ENCODE results near the gene TXNRD2.

TXNRD2 gene

DNA sequence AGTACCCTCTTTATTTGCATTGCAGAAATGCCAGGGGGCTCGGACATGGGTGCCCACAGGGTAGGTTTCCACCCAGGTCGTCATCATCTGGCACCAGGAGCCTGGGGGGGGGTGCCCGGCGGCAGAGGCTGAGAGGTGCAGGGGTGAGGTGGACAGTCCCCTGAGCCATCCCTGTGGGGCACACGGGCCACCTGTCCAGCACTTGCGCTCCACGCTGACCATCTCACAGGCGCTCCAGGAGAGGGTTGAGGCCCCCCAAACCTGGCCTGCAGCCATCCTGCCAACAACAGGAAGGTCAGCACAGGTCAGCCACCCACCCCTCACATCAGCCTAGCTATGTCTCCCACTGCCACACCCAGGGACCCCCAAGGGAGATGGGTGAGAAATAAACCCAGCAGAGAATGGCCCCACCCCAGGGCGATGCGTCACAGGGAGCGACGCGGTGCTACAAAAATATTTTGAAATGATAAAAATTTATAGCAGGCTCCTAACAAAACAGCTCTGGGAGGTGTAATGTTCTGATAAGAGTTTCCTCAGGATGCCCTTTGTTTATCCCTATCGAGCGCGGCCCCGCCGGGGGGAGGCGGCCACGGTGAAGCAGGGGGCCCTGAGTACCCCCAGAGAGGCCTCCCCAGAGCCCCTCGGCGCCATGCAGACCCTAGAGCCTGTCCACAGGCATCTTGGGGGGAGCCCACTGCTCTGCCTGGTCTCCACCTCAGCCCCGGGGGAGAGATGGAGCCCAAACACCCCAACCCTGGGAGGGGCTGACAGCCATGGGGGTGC lies 65.9 kb downstream of the TXNRD2 start:
- Histone ChIP-seq H2BK5ac (ENCODE audit: low read length) (peak overlapping the region; percentile 29), H2BK120ac (ENCODE audit: low read depth, low read length) (peak overlapping the region; percentile 61), H2AK5ac (ENCODE audit: low read depth, low read length) (peak overlapping the region; percentile 99), H3K4me3 (ENCODE audit: low read length in 2 of 2) (no peak overlapping the region), H3K18ac (ENCODE audit: low read length) (peak overlapping the region; percentile 90), H4K8ac (ENCODE audit: low read depth, low read length) (no peak overlapping the region), H3K4me1 (ENCODE audit: control insufficient read depth in 2 of 2, insufficient read depth in 1 of 2, low read depth in 1 of 2, low read length in 2 of 2) (peaks cover 29 to 43% of the 10 kb centered on the region in 2 donors), H3K4ac (ENCODE audit: low read length) (no peak overlapping the region), H3K4me2 (ENCODE audit: insufficient read depth, low read length, poor library complexity, severe bottlenecking) (peak overlapping the region; percentile 4), H4K91ac (ENCODE audit: low read depth, low read length, poor library complexity) (no peak overlapping the region), H3K36me3 (replicated peaks in 1 of 2; ENCODE audit: control insufficient read depth in 2 of 2, insufficient read depth in 2 of 2, low read length in 2 of 2) (peaks cover 0 to 3% of the 10 kb centered on the region in 2 donors), H2BK15ac (ENCODE audit: low read length) (peak overlapping the region; percentile 79), H3K79me1 (ENCODE audit: low read depth, low read length) (peaks cover 15% of the 10 kb centered on the region), H3K23ac (ENCODE audit: low read depth, low read length, poor library complexity) (peak overlapping the region; percentile 85), H3K27me3 (ENCODE audit: control insufficient read depth in 3 of 3, insufficient read depth in 3 of 3, low read depth in 1 of 3, low read length in 3 of 3) (no peaks in the 10 kb centered on the region), H3K9me3 (replicated peaks in 1 of 2; ENCODE audit: control insufficient read depth in 2 of 2, insufficient read depth in 1 of 2, low read depth in 1 of 2, low read length in 2 of 2) (no peaks in the 10 kb centered on the region), H3K9ac (ENCODE audit: low read depth, low read length, poor library complexity) (no peak overlapping the region), H2AFZ (ENCODE audit: low read length) (peak overlapping the region; percentile 88), H3K14ac (ENCODE audit: low read length) (peak overlapping the region; percentile 71), H2BK12ac (ENCODE audit: low read length) (peak overlapping the region; percentile 90), H3K27ac (replicated peaks; ENCODE audit: low read length) (no peak overlapping the region)
- WGBS, 2 donors (ENCODE audit: extremely low coverage in 2 of 2, insufficient read length in 2 of 2, insufficient replicate concordance in 1 of 2) = no CpG with 5 or more reads among the region's 23 CpGs
- no peak for DNase-seq (ENCODE audit: low spot score)

DNA sequence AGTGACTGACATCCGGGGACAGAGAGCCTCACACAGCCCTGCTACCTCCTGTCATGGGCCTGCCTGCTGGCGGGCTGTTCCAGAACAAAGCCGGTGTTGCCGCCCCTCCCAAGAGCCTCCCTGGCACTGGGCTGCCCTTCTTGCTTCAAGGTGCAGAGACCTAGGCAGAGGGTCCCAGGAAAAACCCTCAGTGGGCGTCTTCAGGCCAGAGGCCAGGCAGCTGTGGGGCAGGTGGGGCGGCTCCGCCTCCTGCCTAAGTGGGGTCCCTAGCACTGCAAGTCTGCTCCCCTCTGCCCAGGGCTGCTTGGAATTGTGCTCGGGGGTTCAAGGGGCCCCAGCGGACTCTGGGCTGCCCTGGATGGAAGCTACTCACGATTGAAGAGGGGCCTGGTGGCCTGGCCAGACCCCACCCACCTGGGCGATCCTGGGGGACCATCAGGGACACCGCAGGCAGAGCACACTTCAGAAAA lies 66.5 kb downstream of the TXNRD2 start:
- H2BK15ac ChIP-seq (ENCODE audit: low read length) = peak overlapping the region; percentile 79
- peak overlapping the region; percentile 90 for H3K18ac ChIP-seq (ENCODE audit: low read length)
- DNase-seq (ENCODE audit: low spot score) = no peak
- H2BK120ac ChIP-seq (ENCODE audit: low read depth, low read length) = no peak overlapping the region
- no peak overlapping the region for H3K4ac ChIP-seq (ENCODE audit: low read length)
- peak overlapping the region; percentile 29 for H2BK5ac ChIP-seq (ENCODE audit: low read length)
- H4K8ac ChIP-seq (ENCODE audit: low read depth, low read length) = no peak overlapping the region
- no peak overlapping the region for H2BK12ac ChIP-seq (ENCODE audit: low read length)
- H3K36me3 ChIP-seq (replicated peaks in 1 of 2; ENCODE audit: control insufficient read depth in 2 of 2, insufficient read depth in 2 of 2, low read length in 2 of 2) = peaks cover 0 to 3% of the 10 kb centered on the region in 2 donors
- H4K91ac ChIP-seq (ENCODE audit: low read depth, low read length, poor library complexity) = no peak overlapping the region
- peak overlapping the region; percentile 99 for H2AK5ac ChIP-seq (ENCODE audit: low read depth, low read length)
- no peak overlapping the region for H3K4me3 ChIP-seq (ENCODE audit: low read length in 2 of 2)
- no peak overlapping the region for H3K9ac ChIP-seq (ENCODE audit: low read depth, low read length, poor library complexity)
- H3K4me1 ChIP-seq (ENCODE audit: control insufficient read depth in 2 of 2, insufficient read depth in 1 of 2, low read depth in 1 of 2, low read length in 2 of 2) = peaks cover 23 to 37% of the 10 kb centered on the region in 2 donors
- no CpG with 5 or more reads among the region's 12 CpGs for WGBS, 2 donors (ENCODE audit: extremely low coverage in 2 of 2, insufficient read length in 2 of 2, insufficient replicate concordance in 1 of 2)
- no peaks in the 10 kb centered on the region for H3K9me3 ChIP-seq (replicated peaks in 1 of 2; ENCODE audit: control insufficient read depth in 2 of 2, insufficient read depth in 1 of 2, low read depth in 1 of 2, low read length in 2 of 2)
- H3K27me3 ChIP-seq (ENCODE audit: control insufficient read depth in 3 of 3, insufficient read depth in 3 of 3, low read depth in 1 of 3, low read length in 3 of 3) = no peaks in the 10 kb centered on the region
- peak overlapping the region; percentile 26 for H3K27ac ChIP-seq (replicated peaks; ENCODE audit: low read length)
- peak overlapping the region; percentile 71 for H3K14ac ChIP-seq (ENCODE audit: low read length)
- H3K23ac ChIP-seq (ENCODE audit: low read depth, low read length, poor library complexity) = peak overlapping the region; percentile 85
- H2AFZ ChIP-seq (ENCODE audit: low read length) = peak overlapping the region; percentile 88
- peaks cover 15% of the 10 kb centered on the region for H3K79me1 ChIP-seq (ENCODE audit: low read depth, low read length)
- peak overlapping the region; percentile 11 for H3K4me2 ChIP-seq (ENCODE audit: insufficient read depth, low read length, poor library complexity, severe bottlenecking)

DNA sequence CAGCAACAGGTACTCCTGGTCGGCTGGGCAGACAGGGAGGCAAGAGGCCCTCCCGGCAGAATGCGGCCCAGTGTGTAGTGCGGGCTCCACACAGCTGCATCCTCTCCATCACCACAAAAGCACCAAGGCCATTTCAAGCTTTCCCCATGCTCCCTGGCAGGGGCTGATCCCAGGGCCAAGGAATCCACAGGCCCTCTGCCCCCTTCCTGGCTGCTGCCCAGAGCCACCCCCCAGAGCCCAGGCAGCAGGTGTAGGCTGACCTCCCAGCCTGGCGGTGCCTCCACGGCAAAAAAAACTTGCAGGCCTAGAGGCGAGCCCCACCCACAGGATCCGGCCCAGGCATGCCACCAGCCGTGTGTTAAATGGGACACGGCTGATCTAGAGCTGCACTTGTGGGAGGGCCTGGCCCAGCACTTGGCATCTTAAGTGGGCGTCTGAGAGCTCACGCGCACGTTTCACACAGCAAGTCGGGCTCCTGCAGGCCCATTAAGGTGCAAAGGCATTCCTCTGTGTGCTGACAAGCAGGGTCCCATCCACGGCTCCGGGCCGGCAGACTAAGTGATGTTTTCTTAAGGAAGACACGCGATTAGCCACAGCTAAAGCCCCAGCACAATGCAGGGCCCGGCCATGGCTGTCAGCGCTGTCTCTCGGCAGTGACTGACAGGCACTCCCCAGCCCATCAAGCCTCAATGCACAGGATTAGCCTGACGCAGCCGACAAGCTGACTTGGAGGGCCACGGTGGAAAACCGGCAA lies 67.1 kb downstream of the TXNRD2 start:
- Histone ChIP-seq H2AFZ (ENCODE audit: low read length) (peak overlapping the region; percentile 88), H2AK5ac (ENCODE audit: low read depth, low read length) (peak overlapping the region; percentile 99), H3K36me3 (replicated peaks in 1 of 2; ENCODE audit: control insufficient read depth in 2 of 2, insufficient read depth in 2 of 2, low read length in 2 of 2) (peaks cover 0 to 3% of the 10 kb centered on the region in 2 donors), H3K4me2 (ENCODE audit: insufficient read depth, low read length, poor library complexity, severe bottlenecking) (peak overlapping the region; percentile 11), H3K14ac (ENCODE audit: low read length) (peak overlapping the region; percentile 73), H3K27ac (replicated peaks; ENCODE audit: low read length) (peak overlapping the region; percentile 26), H3K9me3 (replicated peaks in 1 of 2; ENCODE audit: control insufficient read depth in 2 of 2, insufficient read depth in 1 of 2, low read depth in 1 of 2, low read length in 2 of 2) (no peaks in the 10 kb centered on the region), H3K18ac (ENCODE audit: low read length) (peak overlapping the region; percentile 90), H2BK12ac (ENCODE audit: low read length) (no peak overlapping the region), H3K27me3 (ENCODE audit: control insufficient read depth in 3 of 3, insufficient read depth in 3 of 3, low read depth in 1 of 3, low read length in 3 of 3) (no peaks in the 10 kb centered on the region), H3K4me1 (ENCODE audit: control insufficient read depth in 2 of 2, insufficient read depth in 1 of 2, low read depth in 1 of 2, low read length in 2 of 2) (peaks cover 19 to 31% of the 10 kb centered on the region in 2 donors), H3K23ac (ENCODE audit: low read depth, low read length, poor library complexity) (peak overlapping the region; percentile 94), H2BK15ac (ENCODE audit: low read length) (peak overlapping the region; percentile 44), H3K79me1 (ENCODE audit: low read depth, low read length) (peaks cover 13% of the 10 kb centered on the region), H2BK5ac (ENCODE audit: low read length) (peak overlapping the region; percentile 29), H4K91ac (ENCODE audit: low read depth, low read length, poor library complexity) (no peak overlapping the region), H3K4me3 (ENCODE audit: low read length in 2 of 2) (no peak overlapping the region), H2BK120ac (ENCODE audit: low read depth, low read length) (no peak overlapping the region), H4K8ac (ENCODE audit: low read depth, low read length) (no peak overlapping the region), H3K9ac (ENCODE audit: low read depth, low read length, poor library complexity) (peak overlapping the region; percentile 64), H3K4ac (ENCODE audit: low read length) (no peak overlapping the region)
- no CpG with 5 or more reads among the region's 27 CpGs for WGBS, 2 donors (ENCODE audit: extremely low coverage in 2 of 2, insufficient read length in 2 of 2, insufficient replicate concordance in 1 of 2)
- DNase-seq (ENCODE audit: low spot score) = peak; percentile 64

DNA sequence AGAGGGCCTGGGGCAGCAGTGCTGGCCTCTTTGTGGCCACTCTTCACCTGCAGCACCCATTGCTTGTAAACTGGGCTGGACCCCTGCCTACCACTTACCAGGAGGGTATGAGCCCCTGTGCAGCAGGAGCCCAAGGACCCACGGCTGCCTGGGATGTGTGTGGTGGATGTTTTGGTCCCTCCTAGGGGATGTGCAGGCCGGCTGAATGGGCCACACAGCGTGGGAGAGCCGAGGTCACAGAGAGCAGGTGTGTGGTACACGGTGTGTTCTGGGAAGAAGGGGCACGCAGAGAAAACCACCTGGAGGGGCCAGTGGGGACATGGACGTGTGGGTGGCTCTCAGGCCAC lies 67.7 kb downstream of the TXNRD2 start:
- H4K8ac ChIP-seq (ENCODE audit: low read depth, low read length) = no peak overlapping the region
- peak overlapping the region; percentile 88 for H2AFZ ChIP-seq (ENCODE audit: low read length)
- peaks cover 13% of the 10 kb centered on the region for H3K79me1 ChIP-seq (ENCODE audit: low read depth, low read length)
- peak overlapping the region; percentile 99 for H4K91ac ChIP-seq (ENCODE audit: low read depth, low read length, poor library complexity)
- peak overlapping the region; percentile 23 for H2AK5ac ChIP-seq (ENCODE audit: low read depth, low read length)
- no peaks in the 10 kb centered on the region for H3K27me3 ChIP-seq (ENCODE audit: control insufficient read depth in 3 of 3, insufficient read depth in 3 of 3, low read depth in 1 of 3, low read length in 3 of 3)
- H3K4me1 ChIP-seq (ENCODE audit: control insufficient read depth in 2 of 2, insufficient read depth in 1 of 2, low read depth in 1 of 2, low read length in 2 of 2) = peaks cover 17 to 28% of the 10 kb centered on the region in 2 donors
- no CpG with 5 or more reads among the region's 7 CpGs for WGBS, 2 donors (ENCODE audit: extremely low coverage in 2 of 2, insufficient read length in 2 of 2, insufficient replicate concordance in 1 of 2)
- H3K14ac ChIP-seq (ENCODE audit: low read length) = no peak overlapping the region
- peak overlapping the region; percentile 64 for H3K9ac ChIP-seq (ENCODE audit: low read depth, low read length, poor library complexity)
- H2BK5ac ChIP-seq (ENCODE audit: low read length) = no peak overlapping the region
- DNase-seq (ENCODE audit: low spot score) = no peak
- H3K36me3 ChIP-seq (replicated peaks in 1 of 2; ENCODE audit: control insufficient read depth in 2 of 2, insufficient read depth in 2 of 2, low read length in 2 of 2) = peaks cover 0 to 3% of the 10 kb centered on the region in 2 donors
- H3K4me2 ChIP-seq (ENCODE audit: insufficient read depth, low read length, poor library complexity, severe bottlenecking) = no peak overlapping the region
- no peak overlapping the region for H2BK12ac ChIP-seq (ENCODE audit: low read length)
- H3K4ac ChIP-seq (ENCODE audit: low read length) = no peak overlapping the region
- no peak overlapping the region for H2BK120ac ChIP-seq (ENCODE audit: low read depth, low read length)
- H3K4me3 ChIP-seq (ENCODE audit: low read length in 2 of 2) = no peak overlapping the region
- peak overlapping the region; percentile 94 for H3K23ac ChIP-seq (ENCODE audit: low read depth, low read length, poor library complexity)
- peak overlapping the region; percentile 86 for H3K18ac ChIP-seq (ENCODE audit: low read length)
- no peak overlapping the region for H2BK15ac ChIP-seq (ENCODE audit: low read length)
- H3K9me3 ChIP-seq (replicated peaks in 1 of 2; ENCODE audit: control insufficient read depth in 2 of 2, insufficient read depth in 1 of 2, low read depth in 1 of 2, low read length in 2 of 2) = no peaks in the 10 kb centered on the region
- H3K27ac ChIP-seq (replicated peaks; ENCODE audit: low read length) = peak overlapping the region; percentile 17

Measured in neuronal stem cell (in vitro differentiated cells).